ENCODE results near the gene ZYG11B.
"Not testable (repeated sequence)": the region's sequence is repeated elsewhere in the genome, so short reads cannot be mapped to it uniquely, and the experiment has no call there.

GRCh38 chr1:52839175-52839574, 112.9 kb downstream of the ZYG11B start:
- TF ChIP-seq POLR2A, POLR2AphosphoS5, POU2F2 (IDR thresholded peaks at IDR 0.05; ENCODE audit: low read depth, low read length): not testable (repeated sequence)
